ENCODE data around the gene CLSTN2.

CLSTN2 gene

GRCh38 chr3:140180603-140181002 is 245.6 kb downstream of the CLSTN2 start:
- DNase-seq (ENCODE audit: low read depth in 3 of 3, low spot score in 1 of 3) = no peak

- no peak for DNase-seq (ENCODE audit: low read depth in 3 of 3, low spot score in 1 of 3)
Measured at GRCh38 chr3:140185375-140185774, 250.4 kb downstream of the CLSTN2 start.

DNA sequence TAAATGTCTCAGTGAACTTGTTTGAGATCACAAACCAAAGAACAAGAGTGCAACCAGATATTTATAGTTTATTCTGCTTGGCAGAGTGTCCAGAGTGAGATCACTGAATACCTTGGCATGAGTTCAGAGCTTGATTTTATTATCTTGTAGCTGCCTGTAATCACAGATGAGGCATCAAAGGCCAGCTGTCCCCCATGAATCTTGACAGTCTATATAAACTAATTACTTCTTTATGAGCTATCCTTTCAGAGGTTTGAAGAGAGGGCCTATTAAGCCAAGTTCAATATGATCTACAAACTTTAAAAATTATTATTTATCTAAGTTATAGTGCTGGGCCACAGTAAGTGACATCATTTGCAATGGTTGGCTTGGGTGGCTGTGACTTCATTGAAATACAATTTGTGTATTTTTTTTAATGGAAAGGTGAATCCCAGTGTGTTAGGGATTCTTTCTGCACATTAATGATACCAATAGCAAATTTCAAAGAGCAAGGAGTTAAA is 251.5 kb downstream of the CLSTN2 start:
- DNase-seq (ENCODE audit: low read depth in 3 of 3, low spot score in 1 of 3) = no peak

- DNase-seq (ENCODE audit: low read depth in 3 of 3, low spot score in 1 of 3) = no peak
Measured at GRCh38 chr3:140187028-140187427, 252.0 kb downstream of the CLSTN2 start.

DNA sequence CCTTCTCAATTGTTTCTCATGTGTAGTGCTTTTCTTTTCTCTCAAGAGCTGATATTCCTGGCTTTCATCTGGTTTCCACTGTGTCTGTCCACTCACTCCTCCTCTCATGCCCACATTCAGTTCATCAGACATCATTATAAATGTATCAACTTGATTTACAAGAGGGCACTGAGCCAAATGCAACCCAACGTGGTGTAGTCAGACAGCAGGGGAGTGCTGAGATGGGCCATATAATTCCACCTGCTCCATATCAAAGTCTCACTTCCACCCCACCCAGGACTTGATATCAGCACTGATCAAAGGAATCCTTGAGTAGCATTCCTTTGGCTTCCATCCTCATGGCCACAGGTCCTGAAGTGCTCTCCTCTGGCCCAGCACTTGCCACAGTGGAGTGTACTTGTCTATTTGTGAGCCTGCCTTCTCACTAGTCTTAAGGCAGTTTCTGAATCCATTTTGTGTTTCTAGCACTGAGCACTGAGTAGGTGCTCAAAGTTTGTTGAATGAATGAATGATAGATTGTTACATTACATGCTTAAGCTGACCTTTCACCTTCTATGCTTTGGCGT is 252.8 kb downstream of the CLSTN2 start:
- no peak for DNase-seq (ENCODE audit: low read depth in 3 of 3, low spot score in 1 of 3)

- no peak for DNase-seq (ENCODE audit: low read depth in 3 of 3, low spot score in 1 of 3)
Measured at GRCh38 chr3:140188285-140188684, 253.3 kb downstream of the CLSTN2 start.

DNA sequence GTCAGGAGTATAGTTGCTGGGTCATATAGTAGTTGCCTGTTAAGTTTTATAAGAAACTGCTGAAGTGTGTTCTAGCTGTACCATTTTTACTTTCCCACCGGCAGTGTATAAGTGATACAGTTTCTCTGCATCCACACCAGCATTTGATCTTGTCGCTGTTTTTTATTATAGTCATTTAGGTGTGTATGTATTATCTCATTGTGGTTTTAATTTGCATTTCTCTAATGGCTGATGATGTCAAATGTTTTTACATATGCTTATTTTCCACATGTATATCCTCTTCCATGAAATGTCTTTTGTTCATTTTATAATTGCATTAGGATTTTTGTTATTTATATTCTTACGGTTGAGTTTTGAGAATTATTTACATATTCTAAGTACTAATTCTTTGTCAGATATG is 254.3 kb downstream of the CLSTN2 start:
- DNase-seq (ENCODE audit: low read depth in 3 of 3, low spot score in 1 of 3) = no peak

GRCh38 chr3:140189976-140190375 is 255.0 kb downstream of the CLSTN2 start:
- DNase-seq (ENCODE audit: low read depth in 3 of 3, low spot score in 1 of 3) = no peak

GRCh38 chr3:140196970-140197369 is 262.0 kb downstream of the CLSTN2 start:
- DNase-seq (ENCODE audit: low read depth in 3 of 3, low spot score in 1 of 3) = no peak

DNA sequence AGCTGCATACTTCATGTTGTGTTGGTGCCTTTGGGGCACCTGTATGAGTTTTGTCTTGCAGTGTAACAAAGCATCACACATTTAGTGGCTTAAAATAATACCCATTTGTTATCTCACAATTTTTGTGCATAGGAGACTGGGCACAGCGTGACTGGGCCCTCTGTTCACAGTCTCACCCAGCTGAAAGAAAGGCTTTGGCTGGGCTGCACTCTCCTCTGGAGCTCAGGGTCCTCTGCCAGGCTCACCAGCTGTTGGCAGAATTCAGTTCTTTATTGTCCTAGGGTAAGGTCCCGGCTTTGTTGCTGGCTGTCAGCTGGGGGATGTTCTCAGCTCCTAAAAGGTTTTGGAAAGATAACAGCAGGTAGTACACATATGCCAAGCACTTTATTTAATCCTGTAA is 263.3 kb downstream of the CLSTN2 start:
- DNase-seq (ENCODE audit: low read depth in 3 of 3, low spot score in 1 of 3) = no peak

GRCh38 chr3:140199008-140199407 is 264.0 kb downstream of the CLSTN2 start:
- no peak for DNase-seq (ENCODE audit: low read depth in 3 of 3, low spot score in 1 of 3)

DNA sequence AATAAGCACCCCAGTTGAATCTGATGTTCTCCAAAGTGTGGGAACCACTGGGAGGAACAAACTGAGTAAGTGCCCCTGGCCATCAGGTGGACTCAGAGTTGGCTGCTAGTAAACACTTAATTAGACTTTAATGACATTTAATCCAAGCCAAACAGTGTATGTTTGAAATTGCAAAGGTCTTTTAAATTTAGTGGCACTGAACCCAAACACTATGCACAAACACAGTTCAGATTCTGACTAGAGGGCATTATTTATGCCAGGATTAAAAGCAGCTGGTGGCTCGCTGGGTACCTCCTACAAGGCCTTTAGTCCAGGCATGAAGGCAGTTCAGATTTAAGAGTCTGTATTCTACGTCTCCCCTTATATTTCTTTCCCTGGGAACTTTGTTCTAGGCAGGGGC is 264.8 kb downstream of the CLSTN2 start:
- DNase-seq (ENCODE audit: low read depth in 3 of 3, low spot score in 1 of 3) = no peak

DNA sequence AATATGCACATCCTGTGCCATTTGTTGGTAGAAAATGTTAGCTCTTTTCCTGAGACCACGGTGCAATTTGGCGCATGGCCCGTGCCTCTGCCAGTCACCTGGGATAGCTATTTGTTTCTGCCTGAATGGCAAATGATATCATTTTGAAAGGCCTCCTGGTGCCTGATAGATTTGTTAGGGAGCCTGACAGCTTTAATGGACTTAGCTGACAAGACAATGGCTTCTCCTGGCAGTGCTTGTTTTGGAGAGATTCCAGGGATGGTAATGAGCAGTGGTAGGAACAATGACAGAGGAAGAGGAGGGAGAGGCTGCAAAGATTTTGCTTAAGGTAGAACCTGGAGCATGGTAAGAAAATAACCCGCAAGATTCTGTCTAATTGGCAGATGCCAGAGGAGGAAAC is 268.5 kb downstream of the CLSTN2 start:
- DNase-seq (ENCODE audit: low read depth in 3 of 3, low spot score in 1 of 3) = no peak

GRCh38 chr3:140204271-140204984 is 269.4 kb downstream of the CLSTN2 start:
- DNase-seq (ENCODE audit: low read depth in 3 of 3, low spot score in 1 of 3) = no peak

GRCh38 chr3:140205598-140205997 is 270.6 kb downstream of the CLSTN2 start:
- DNase-seq (ENCODE audit: low read depth in 3 of 3, low spot score in 1 of 3) = no peak

GRCh38 chr3:140206196-140207040 is 271.4 kb downstream of the CLSTN2 start:
- DNase-seq (ENCODE audit: low read depth in 3 of 3, low spot score in 1 of 3) = no peak

DNA sequence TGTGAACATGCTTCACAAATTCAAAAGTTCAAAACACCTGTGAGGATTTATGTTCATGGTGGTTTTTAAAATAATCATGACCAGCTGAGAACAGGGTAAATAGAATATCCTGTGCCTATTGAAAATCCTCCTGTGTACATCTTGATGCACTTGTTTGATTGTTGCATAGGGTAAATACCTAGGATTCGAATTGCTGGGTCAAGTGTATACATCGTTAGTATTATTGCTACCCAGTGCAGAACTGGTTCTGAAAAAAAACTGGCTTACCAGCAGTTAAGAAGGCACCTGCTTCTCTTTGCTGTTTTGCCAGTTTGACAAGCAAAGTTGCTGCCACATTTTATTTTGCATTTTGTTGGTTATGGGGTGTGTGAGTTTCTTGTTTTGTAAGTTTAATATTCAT is 272.6 kb downstream of the CLSTN2 start:
- no peak for DNase-seq (ENCODE audit: low read depth in 3 of 3, low spot score in 1 of 3)

- DNase-seq (ENCODE audit: low read depth in 3 of 3, low spot score in 1 of 3) = no peak
Measured at GRCh38 chr3:140216249-140216648, 281.3 kb downstream of the CLSTN2 start.

GRCh38 chr3:140219291-140219690 is 284.3 kb downstream of the CLSTN2 start:
- no peak for DNase-seq (ENCODE audit: low read depth in 3 of 3, low spot score in 1 of 3)

- no peak for DNase-seq (ENCODE audit: low read depth in 3 of 3, low spot score in 1 of 3)
Measured at GRCh38 chr3:140219923-140220452, 285.0 kb downstream of the CLSTN2 start.

DNA sequence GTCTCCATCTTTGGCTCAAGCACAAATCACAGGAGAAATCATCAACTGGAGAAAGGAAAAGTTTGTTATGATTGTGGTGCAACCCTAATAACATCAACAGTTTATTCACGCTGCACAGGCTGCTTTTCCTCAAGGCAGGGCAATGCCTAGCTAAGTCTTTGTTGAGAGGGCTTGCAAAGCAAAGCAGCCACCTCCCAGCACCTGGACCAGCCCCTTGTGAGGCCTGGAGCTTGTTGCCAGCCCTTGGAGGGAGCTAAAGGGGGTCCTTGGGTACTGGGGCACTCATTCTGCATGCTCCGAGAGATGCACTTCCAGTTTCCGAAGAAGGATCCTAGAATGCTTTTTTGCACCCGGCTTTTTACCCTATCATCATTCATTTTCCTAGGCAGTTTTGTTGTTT is 288.2 kb downstream of the CLSTN2 start:
- no peak for DNase-seq (ENCODE audit: low read depth in 3 of 3, low spot score in 1 of 3)

- DNase-seq (ENCODE audit: low read depth in 3 of 3, low spot score in 1 of 3) = no peak
Measured at GRCh38 chr3:140223631-140224030, 288.6 kb downstream of the CLSTN2 start.

All from stimulated activated CD4-positive, alpha-beta T cell treated with anti-CD3 and anti-CD28 coated beads, TNF-alpha, amount 100 ng/mL, for 1 hour (primary cell).